NCI-H345 (cell line): ENCODE measurements around the gene HMGCL.
A peak's percentile ranks its signal among the peaks of the same experiment; 100 is the strongest.

Source experiments
- DNase-seq: peaks from one replicate; lab custom pipeline; 2025; lab: John Stamatoyannopoulos, UW

HMGCL gene

GRCh38 chr1:23774174-23774880 lies 50.9 kb downstream of the HMGCL start:
- DNase-seq, result no peak

DNA sequence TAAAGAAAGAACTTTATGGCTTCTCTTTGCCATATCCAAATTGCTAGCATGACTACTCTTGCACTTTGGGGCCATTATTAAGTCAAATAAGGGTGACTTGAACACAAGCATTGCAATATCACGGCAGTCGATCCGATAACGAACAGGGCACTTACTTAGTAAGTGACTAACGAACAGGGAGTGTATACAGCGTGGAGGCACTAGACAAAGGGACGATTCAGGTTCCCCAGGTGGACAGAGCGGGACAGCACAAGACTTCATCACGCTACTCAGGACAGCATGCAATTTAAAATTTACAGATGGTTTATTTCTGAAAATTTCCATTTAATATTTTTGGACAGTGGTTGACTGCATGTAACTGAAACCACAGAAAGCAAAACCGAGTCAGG lies 52.4 kb downstream of the HMGCL start:
- no peak for DNase-seq

GRCh38 chr1:23772049-23772853 lies 53.0 kb downstream of the HMGCL start:
- DNase-seq, result peak; percentile 76

- no peak for DNase-seq
Observed at GRCh38 chr1:23768733-23769132, 56.5 kb downstream of the HMGCL start.

DNA sequence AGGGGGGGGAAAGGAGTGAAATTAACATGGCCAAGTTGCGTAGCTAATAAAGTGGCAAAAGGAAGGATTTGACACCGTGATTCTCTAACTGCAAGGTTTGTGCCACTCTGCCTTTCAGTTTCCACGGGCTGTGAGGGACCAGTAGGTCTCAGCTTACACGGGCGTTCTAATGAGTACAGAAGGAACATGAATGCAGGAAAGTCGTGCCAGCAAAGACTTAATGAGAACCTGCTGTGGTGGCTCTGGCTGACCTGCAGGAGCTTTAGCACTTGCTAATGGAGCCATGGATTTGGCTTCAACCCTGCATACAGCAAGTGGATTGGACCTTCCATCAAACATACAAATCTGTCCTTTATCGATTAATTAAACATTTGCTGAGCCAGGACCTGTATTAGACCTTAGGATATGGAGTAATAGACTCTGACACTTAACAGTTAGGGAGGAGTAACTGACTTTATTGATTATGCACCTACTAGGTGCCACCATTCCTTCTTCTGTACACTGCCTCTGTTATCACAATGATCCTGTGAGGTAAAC lies 62.1 kb downstream of the HMGCL start:
- no peak for DNase-seq

DNA sequence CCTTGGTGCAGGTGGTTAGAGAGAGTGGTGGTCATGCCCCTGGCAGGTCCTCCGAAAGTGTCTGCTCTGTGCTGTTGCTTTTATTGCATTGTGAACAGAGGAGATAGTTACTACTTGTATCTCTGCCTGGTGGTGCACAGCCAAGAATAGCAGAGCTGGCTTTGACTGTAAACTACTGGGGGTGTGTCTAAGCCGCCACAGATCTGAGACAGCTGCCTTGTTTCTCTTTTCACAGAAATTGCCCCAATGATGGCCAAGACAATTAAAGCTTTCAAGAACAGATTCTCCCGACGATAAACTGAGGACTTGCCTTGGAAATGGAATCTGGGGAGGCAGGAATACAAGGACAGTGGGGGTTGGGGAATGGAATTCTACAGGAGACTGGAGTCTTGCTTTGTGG lies 66.0 kb downstream of the HMGCL start:
- no peak for DNase-seq

GRCh38 chr1:23757812-23758211 lies 67.4 kb downstream of the HMGCL start:
- DNase-seq, result no peak

DNA sequence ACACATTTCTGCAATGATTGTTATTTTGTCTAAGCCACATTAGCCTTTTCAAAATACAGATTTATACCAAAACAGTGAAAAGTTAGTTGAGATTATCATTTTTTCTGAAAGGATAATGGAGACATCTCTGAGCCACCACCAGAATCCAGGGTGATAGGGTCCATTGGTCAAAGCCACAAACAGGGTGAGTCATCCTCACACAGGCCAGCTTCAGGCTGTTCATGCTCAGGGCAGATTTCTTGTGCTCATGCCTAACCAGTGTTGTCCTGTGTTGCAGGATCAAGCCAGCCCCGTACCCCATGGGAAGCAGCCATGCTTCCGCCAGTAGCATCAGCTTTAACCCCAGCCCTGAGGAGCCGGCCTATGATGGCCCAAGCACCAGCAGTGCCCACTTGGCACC lies 68.6 kb downstream of the HMGCL start:
- DNase-seq, result no peak

DNA sequence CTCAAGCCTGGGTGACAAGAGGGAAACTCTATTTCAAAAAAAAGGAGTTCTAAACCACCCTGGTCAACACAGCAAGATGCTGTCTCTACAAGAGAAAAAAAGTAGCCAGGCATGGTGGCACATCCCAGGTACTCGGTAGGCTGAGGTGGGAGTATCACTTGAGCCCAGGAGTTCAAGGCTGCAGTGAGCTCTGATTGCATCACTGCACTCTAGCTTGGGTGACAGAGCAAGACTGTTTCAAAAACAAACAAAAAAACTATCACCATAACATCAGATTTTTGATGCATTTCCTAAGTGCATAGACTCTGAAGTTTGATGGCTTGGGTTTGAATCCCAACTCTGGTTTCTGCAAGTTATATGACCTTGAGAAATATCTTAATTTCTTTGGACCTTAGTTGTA lies 72.3 kb downstream of the HMGCL start:
- DNase-seq, result no peak
